Activated CD8-positive, alpha-beta T cell treated with anti-CD3 and anti-CD28 coated beads for 36 hours (primary cell): Measurements from ENCODE around the gene CUL9. TPM values are rescaled to one million over a fixed set of nuclear protein-coding genes. Genes with fewer than 3 reads are reported as not detected.
"Not testable (repeated sequence)": the region's sequence is repeated elsewhere in the genome, so short reads cannot be mapped to it uniquely, and the experiment has no call there.

Source experiments
- ATAC-seq: fragments of 200-7000 bp; cut with Tn5 transposase; one replicate; pipeline ENCODE4 v1.10.0; 2021; ENCODE audit warnings: mild to moderate bottlenecking, moderate library complexity
- CTCF ChIA-PET: fragments of 350-600 bp; sonication (Branson Sonifier 250); formaldehyde crosslinking; loops from one replicate; lab custom pipeline; 2021; ENCODE audit warnings: antibody characterized with exemption; lab: Charles Lee
- POLR2A ChIA-PET: fragments of 350-600 bp; sonication (Branson Sonifier 250); formaldehyde crosslinking; loops from one replicate; lab custom pipeline; 2021; ENCODE audit warnings: antibody characterized with exemption; lab: Charles Lee
- DNase-seq: peaks from one replicate; pipeline ENCODE4 v3.0.0-alpha.2; 2020
- H3K27ac Mint-ChIP-seq: one replicate; pipeline ENCODE4 v1.8.0; 2021; ENCODE audit warnings: mild to moderate bottlenecking, mixed read lengths
- H3K27me3 Mint-ChIP-seq: one replicate; pipeline ENCODE4 v1.8.0; 2021; ENCODE audit warnings: mixed read lengths
- H3K36me3 Mint-ChIP-seq: one replicate; pipeline ENCODE4 v1.8.0; 2021; ENCODE audit warnings: low read depth, mixed read lengths
- H3K4me1 Mint-ChIP-seq: one replicate; pipeline ENCODE4 v1.8.0; 2021; ENCODE audit warnings: low read depth, mixed read lengths
- H3K4me3 Mint-ChIP-seq: one replicate; pipeline ENCODE4 v1.8.0; 2021; ENCODE audit warnings: mild to moderate bottlenecking, moderate library complexity, mixed read lengths
- H3K9me3 Mint-ChIP-seq: one replicate; pipeline ENCODE4 v1.8.0; 2021; ENCODE audit warnings: mixed read lengths
- CTCF ChIP-seq: fragments of 200-600 bp; IDR thresholded peaks from one replicate; pipeline ENCODE4 v1.8.0; 2022; ENCODE audit warnings: antibody characterized with exemption, mild to moderate bottlenecking
- intact Hi-C: fragments of 100-400 bp; cut with micrococcal nuclease; formaldehyde crosslinking; loops from one replicate; pipeline ENCODE4 v1.10.0; 2022
- total RNA-seq, 2 experiments: library from RNA; stranded (reverse); gene quantifications; one replicate each; pipeline ENCODE4 v1.2.3, GENCODE V29; 2021

The CUL9 gene
- total RNA-seq, result 10 to 100 TPM; 38.8 to 43.1 TPM

GRCh38 chr6:43181942-43182860 lies at the start of gene CUL9:
TSS of gene CUL9 (plus strand) at chr6:43182196. CDS start at chr6:43184311, 2,115 bp downstream.
- Mint-ChIP-seq H3K36me3 (peaks cover 32% of the 10 kb centered on the region), H3K27me3 (no peaks in the 10 kb centered on the region), H3K9me3 (no peaks in the 10 kb centered on the region), H3K4me3 (peak within 1 kb of the TSS; percentile 90), H3K4me1 (peaks cover 44% of the 10 kb centered on the region), H3K27ac (peak within 1 kb of the TSS; percentile 87)
- ChIA-PET CTCF (interaction anchor here (0.6 to 0.8 kb wide), 2 partner anchors 9 to 324 kb away, joined by 4 read pairs; no protein-coding TSS in a partner anchor), POLR2A (interaction anchor here (0.7 to 2.1 kb wide), 3 partner anchors 10 to 42 kb away, joined by 3 to 12 read pairs (median 8); no protein-coding TSS in a partner anchor)
- peak; percentile 97 for ATAC-seq
- intact Hi-C loops, result no loop called here
- DNase-seq, result peak; percentile 86
- TF ChIP-seq CTCF, result no peak

DNA sequence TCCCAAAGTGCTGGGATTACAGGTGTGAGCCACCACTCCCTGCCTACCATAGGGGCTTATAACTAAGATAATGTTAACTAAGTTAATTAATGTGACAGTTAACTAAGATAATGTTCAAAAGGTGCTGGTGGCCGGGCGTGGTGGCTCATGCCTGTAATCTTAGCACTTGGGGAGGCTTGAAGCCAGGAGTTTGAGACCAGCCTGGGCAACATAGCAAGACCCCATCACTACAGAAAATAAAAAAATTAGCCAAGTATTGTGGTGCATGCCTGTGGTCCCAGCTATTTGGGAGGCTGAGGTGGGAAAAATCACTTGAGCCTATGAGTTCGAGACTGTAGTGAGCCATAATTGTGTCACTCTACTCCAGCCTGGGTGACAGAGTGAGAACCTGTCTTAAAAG lies 43.7 kb upstream of the CUL9 start:
- ChIA-PET CTCF (no interaction called here), POLR2A (no interaction called here)
- Mint-ChIP-seq H3K9me3 (no peaks in the 10 kb centered on the region), H3K36me3 (no peaks in the 10 kb centered on the region), H3K27me3 (no peaks in the 10 kb centered on the region), H3K4me1 (peaks cover 18% of the 10 kb centered on the region), H3K27ac (no peak overlapping the region), H3K4me3 (no peak overlapping the region)
- intact Hi-C loops, result no loop called here
- ATAC-seq (no peak), DNase-seq (no peak)
- no peak for TF ChIP-seq CTCF

DNA sequence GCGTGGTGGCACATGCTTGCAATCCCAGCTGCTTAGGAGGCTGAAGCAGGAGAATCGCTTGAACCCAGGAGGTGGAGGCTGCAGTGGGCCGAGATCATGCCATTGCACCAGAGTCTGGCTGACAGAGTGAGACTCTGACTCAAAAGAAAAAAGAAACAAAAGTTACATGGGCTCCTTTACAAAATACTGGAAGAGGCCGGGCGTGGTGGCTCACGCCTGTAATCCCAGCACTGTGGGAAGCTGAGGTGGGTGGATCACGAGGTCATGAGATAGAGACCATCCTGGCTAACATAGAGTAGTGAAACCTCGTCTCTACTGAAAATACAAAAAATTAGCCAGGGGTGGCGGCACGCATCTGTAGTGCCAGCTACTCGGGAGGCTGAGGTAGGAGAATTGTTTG lies 42.0 kb upstream of the CUL9 start:
- DNase-seq, POLR2A ChIA-PET, H3K27me3 Mint-ChIP-seq, H3K9me3 Mint-ChIP-seq, H3K27ac Mint-ChIP-seq, ATAC-seq, H3K36me3 Mint-ChIP-seq, H3K4me3 Mint-ChIP-seq: not testable (repeated sequence)
- H3K4me1 Mint-ChIP-seq, result peaks cover 24% of the 10 kb centered on the region
- CTCF ChIA-PET, result interaction anchor here (0.9 kb wide), 1 partner anchor 478 kb away, joined by 3 read pairs; no protein-coding TSS in a partner anchor
- intact Hi-C loops, result loop anchor here (5.0 kb wide), 1 partner anchor 238 kb away; no protein-coding TSS in a partner anchor

DNA sequence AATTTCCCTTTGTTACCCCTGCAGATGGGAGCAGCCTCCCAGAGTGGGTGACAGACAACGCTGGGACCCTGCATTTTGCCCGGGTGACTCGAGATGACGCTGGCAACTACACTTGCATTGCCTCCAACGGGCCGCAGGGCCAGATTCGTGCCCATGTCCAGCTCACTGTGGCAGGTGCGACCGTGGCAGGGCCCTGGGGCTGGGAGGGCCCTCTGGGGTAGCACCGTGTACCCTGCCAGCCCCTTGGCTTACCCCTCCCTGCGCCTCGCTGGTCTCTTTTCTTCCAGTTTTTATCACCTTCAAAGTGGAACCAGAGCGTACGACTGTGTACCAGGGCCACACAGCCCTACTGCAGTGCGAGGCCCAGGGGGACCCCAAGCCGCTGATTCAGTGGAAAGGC lies 40.4 kb upstream of the CUL9 start:
- Mint-ChIP-seq H3K27ac (peak overlapping the region; percentile 97), H3K4me1 (peaks cover 24% of the 10 kb centered on the region), H3K36me3 (no peaks in the 10 kb centered on the region), H3K4me3 (no peak overlapping the region), H3K27me3 (no peaks in the 10 kb centered on the region), H3K9me3 (no peaks in the 10 kb centered on the region)
- intact Hi-C loops, result loop anchor here (2.0 to 5.0 kb wide), 2 partner anchors 71 to 239 kb away; no protein-coding TSS in a partner anchor
- ChIA-PET POLR2A (interaction anchor here (1.1 to 2.0 kb wide), 2 partner anchors 158 to 162 kb away, joined by 3 to 6 read pairs; partner anchors contain the start of gene PPP2R5D), CTCF (interaction anchor here (2.3 to 3.0 kb wide), 3 partner anchors 65 to 241 kb away, joined by 17 to 38 read pairs (median 17); partner anchors contain the start of gene PTK7)
- no peak for TF ChIP-seq CTCF
- peak; percentile 8 for ATAC-seq
- DNase-seq, result no peak

DNA sequence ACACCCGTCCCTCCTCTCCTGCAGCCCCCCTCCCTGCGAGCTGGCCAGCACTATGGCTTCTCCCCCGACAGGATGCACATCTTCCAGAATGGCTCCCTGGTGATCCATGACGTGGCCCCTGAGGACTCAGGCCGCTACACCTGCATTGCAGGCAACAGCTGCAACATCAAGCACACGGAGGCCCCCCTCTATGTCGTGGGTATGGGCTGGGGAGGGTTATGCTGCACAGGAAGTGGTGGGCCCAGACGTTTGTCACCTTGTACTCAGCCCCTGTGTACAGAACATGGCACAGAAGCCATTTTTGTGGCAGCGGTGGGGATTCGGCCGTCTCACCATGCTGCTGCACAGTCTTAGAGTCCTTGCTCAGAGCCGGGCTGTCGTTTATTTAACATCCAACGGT lies 39.9 kb upstream of the CUL9 start:
- no peaks in the 10 kb centered on the region for H3K36me3 Mint-ChIP-seq
- ATAC-seq, result peak; percentile 73
- peak; percentile 77 for DNase-seq
- H3K4me3 Mint-ChIP-seq, result peak overlapping the region; percentile 76
- H3K27me3 Mint-ChIP-seq, result no peaks in the 10 kb centered on the region
- no peak for TF ChIP-seq CTCF
- intact Hi-C loops, result loop anchor here (2.0 to 5.0 kb wide), 2 partner anchors 71 to 240 kb away; no protein-coding TSS in a partner anchor
- POLR2A ChIA-PET, result interaction anchor here (0.9 to 2.0 kb wide), 5 partner anchors 32 to 162 kb away, joined by 3 to 8 read pairs (median 6); partner anchors contain the start of genes PPP2R5D, PTK7 and RRP36
- CTCF ChIA-PET, result interaction anchor here (1.0 to 3.0 kb wide), 10 partner anchors 18 to 241 kb away, joined by 3 to 38 read pairs (median 16); partner anchors contain the start of genes KLC4, MRPL2 and PTK7
- peak overlapping the region; percentile 97 for H3K27ac Mint-ChIP-seq
- peaks cover 24% of the 10 kb centered on the region for H3K4me1 Mint-ChIP-seq
- H3K9me3 Mint-ChIP-seq, result no peaks in the 10 kb centered on the region
